ENCODE data around the gene VSTM4.

GRCh38 chr10:49116509-49117375, 1.4 kb upstream of the VSTM4 start:
- TF ChIP-seq EZH2 (IDR thresholded peaks at IDR 0.05; ENCODE audit: insufficient read depth, poor library complexity, severe bottlenecking) (no peak), EZH2phosphoT487 (IDR thresholded peaks at IDR 0.05; ENCODE audit: insufficient read depth, low read depth) (no peak)
